GM12892 (cell line): ENCODE results near the gene DDX50.
"Not testable (repeated sequence)": the region's sequence is repeated elsewhere in the genome, so short reads cannot be mapped to it uniquely, and the experiment has no call there.

ENCODE experiments used
- DNase-seq: peaks from one replicate; pipeline ENCODE4 v3.0.0; 2011; ENCODE audit not compliant: insufficient read length
- FAIRE-seq: peaks from 2 replicates; lab custom pipeline; 2011; peaks lifted over from hg19 to GRCh38; lab: Jason Lieb, UNC
- POLR2A ChIP-seq: IDR thresholded peaks from 2 replicates; pipeline ENCODE4 v1.6.1; 2011; ENCODE audit warnings: low read depth, low read length, control low read depth
- POLR2AphosphoS5 ChIP-seq: IDR thresholded peaks from 2 replicates; pipeline ENCODE4 v1.6.1; 2011; ENCODE audit warnings: low read depth, low read length, control low read depth
- TAF1 ChIP-seq: IDR thresholded peaks from 2 replicates; pipeline ENCODE4 v1.6.1; 2011; ENCODE audit warnings: low read depth, mild to moderate bottlenecking, control low read depth, low read length, borderline replicate concordance

Gene DDX50

DNA sequence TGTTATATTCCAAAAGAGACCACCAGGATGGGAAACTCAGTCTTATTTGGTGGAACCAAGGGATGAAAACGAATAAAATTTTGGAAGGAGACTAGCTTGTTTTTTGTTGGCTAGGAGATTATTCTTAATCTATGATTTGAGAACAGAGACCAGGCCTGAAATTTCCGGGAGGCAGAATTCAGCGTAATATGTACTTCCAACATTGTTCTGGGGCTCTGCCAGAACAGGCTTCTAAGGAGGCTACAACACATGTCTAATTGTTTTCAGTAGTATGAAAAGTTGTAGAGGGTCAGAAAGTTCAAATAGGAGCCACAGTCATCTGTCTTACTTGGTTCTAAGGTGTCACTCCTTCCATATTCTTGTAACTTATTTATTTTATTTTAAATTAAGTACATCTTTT lies 56.5 kb downstream of the DDX50 start:
- TF ChIP-seq POLR2A (no peak), POLR2AphosphoS5 (no peak), TAF1 (no peak)
- DNase-seq (no peak), FAIRE-seq (no peak)

DNA sequence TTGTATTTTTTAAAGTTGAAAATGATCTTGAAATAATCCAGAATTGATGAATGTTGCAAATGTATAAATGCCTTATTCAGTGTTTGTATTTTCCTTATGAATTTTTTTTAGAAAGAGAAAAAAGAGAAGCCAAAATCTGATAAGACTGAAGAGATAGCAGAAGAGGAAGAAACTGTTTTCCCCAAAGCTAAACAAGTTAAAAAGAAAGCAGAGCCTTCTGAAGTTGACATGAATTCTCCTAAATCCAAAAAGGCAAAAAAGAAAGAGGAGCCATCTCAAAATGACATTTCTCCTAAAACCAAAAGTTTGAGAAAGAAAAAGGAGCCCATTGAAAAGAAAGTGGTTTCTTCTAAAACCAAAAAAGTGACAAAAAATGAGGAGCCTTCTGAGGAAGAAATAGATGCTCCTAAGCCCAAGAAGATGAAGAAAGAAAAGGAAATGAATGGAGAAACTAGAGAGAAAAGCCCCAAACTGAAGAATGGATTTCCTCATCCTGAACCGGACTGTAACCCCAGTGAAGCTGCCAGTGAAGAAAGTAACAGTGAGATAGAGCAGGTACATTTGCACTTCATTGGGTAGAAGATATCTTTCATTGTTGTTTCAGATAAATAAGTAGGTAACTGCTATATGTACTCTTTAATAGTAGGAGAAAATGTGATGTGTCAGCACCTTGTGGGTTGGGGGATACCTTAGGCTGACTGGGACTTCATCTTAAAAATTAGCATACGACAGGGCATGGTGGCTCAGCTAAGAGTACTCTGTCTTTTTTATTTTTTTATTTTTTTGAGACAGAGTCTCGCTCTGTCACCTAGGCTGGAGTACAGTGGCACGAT lies 58.8 kb downstream of the DDX50 start:
- FAIRE-seq (no peak), DNase-seq (no peak)
- no peak for TF ChIP-seq POLR2AphosphoS5
- TF ChIP-seq POLR2A: no peak
- TF ChIP-seq TAF1: no peak

DNA sequence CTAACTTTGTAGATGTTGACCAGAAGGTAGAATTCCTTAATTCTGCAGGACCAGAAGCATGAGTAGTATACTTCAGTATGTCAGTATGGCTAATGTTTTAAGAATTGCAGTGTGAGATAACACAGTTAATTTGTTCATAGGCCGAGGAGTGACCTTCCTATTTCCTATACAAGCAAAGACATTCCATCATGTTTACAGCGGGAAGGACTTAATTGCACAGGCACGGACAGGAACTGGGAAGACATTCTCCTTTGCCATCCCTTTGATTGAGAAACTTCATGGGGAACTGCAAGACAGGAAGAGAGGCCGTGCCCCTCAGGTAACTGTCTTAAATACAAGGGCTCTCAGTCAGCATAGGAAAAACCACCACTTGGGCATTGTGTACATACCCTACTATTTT lies 62.0 kb downstream of the DDX50 start:
- TF ChIP-seq POLR2AphosphoS5 (no peak), TAF1 (no peak), POLR2A (no peak)
- DNase-seq (no peak), FAIRE-seq (no peak)

DNA sequence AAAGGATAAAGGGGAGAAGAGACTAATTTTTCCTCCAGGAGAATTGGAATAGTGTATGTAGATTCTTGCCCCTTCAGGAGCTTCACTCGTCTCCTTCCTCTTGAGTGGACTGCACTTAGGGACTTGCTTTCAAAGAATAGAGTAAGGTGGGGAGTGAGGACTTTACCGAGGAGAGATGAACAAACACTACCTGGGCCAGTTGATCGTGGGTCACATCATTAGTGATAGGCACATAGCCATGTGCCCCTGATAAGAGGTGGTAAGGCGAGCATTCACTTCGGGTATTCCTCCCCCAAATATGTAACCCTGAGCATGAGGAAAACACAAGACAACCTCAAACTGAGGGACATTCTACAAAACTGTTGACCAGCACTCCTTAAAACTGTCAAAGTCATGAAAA lies 72.9 kb downstream of the DDX50 start:
- TF ChIP-seq POLR2AphosphoS5: no peak
- TF ChIP-seq TAF1: no peak
- TF ChIP-seq POLR2A: no peak
- DNase-seq (no peak), FAIRE-seq (no peak)

DNA sequence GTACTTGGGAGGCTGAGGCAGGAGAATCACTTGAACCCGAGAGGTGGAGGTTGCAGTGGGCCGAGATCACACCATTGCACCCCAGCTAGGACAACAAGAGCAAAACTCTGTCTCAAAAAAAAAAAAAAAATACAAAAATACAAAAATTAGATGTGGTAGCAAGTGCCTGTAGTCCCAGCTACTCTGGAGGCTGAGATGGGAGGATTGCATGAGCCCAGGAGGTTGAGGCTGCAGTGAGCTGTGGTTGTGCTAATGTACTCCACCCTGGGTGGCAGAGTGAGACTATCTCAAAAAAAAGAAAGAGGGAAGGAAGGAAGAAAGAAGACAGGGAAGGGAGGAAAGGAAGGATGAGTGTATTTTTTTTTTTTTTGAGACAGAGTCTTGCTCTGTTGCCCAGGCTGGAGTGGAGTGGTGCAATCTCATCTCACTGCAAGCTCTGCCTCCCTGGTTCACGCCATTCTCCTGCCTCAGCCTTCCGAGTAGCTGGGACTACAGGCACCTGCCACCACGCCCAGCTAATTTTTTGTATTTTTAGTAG lies 74.9 kb downstream of the DDX50 start:
- 0 out of 2 replicates have a peak, but pooled peaks have one; percentile 17 for TF ChIP-seq POLR2A
- DNase-seq, FAIRE-seq: not testable (repeated sequence)

DNA sequence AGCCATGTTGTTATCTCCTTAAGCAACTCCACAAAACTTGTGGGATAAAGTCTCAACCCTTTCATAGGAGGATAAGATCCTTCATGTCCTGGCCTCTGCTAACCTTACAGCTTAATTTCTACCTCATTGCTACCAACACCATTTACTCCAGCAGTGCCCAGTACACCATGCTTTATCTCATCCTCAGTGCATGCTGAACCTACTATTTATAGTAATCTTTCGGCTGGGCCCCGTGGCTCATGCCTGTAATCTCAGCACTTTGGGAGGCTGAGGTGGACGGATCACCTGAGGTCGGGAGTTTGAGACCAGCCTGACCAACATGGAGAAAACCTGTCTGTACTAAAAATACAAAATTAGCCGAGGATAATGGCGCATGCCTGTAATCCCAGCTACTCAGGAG lies 78.6 kb downstream of the DDX50 start:
- DNase-seq, FAIRE-seq: not testable (repeated sequence)

DNA sequence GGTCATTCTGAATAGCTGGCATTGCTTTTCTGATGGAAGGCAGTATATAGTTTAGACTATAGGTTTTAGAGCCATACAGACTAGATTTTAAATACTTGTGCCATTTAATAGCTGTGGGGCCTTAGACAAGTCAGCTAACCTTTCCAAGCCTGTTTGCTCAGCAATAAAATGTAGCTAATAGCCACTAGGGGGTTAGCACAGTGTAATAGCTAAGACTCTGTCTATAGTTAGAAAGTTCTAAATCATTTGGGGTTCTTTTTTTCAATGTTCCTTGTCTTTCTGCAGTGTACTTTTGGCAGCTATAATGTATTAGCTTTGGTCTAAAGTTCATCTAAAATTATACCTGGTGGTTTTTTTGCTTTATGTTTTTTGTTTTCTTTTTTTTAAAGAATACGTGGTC lies 80.0 kb downstream of the DDX50 start:
- FAIRE-seq (no peak), DNase-seq (no peak)
- no peak for TF ChIP-seq TAF1
- no peak for TF ChIP-seq POLR2A
- TF ChIP-seq POLR2AphosphoS5: no peak

DNA sequence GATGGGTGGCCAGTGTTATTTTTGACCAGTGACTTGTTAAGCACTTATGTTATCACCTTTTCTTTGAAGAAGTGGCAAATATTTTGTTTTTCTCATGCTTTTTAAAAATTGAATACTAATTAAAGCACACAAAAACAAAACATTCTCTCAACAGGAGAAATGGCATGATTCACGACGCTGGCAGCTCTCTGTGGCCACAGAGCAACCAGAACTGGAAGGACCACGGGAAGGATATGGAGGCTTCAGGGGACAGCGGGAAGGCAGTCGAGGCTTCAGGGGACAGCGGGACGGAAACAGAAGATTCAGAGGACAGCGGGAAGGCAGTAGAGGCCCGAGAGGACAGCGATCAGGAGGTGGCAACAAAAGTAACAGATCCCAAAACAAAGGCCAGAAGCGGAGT lies 81.3 kb downstream of the DDX50 start:
- DNase-seq (no peak), FAIRE-seq (no peak)
- no peak for TF ChIP-seq TAF1
- no peak for TF ChIP-seq POLR2A
- no peak for TF ChIP-seq POLR2AphosphoS5

DNA sequence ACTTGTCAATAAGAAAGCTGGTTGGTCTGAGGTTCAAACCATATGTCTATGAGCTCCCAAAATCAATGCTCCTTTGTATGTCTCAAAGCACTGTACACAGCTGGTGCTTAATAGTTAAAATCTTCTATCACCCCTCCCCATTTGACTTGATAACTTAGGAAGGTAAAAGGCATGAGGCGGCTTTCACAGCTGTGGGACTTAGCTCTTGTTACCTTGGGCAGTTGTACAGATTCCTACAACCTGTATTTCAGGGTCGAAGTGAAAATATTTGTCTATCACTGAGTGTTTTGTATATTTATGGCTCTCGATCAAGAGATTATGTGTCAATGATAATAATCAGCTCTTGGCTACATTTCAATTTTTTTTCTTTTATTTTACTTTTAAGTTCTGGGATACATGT lies 86.5 kb downstream of the DDX50 start:
- TF ChIP-seq TAF1: no peak
- no peak for TF ChIP-seq POLR2AphosphoS5
- no peak for TF ChIP-seq POLR2A
- FAIRE-seq: no peak
- DNase-seq: no peak

DNA sequence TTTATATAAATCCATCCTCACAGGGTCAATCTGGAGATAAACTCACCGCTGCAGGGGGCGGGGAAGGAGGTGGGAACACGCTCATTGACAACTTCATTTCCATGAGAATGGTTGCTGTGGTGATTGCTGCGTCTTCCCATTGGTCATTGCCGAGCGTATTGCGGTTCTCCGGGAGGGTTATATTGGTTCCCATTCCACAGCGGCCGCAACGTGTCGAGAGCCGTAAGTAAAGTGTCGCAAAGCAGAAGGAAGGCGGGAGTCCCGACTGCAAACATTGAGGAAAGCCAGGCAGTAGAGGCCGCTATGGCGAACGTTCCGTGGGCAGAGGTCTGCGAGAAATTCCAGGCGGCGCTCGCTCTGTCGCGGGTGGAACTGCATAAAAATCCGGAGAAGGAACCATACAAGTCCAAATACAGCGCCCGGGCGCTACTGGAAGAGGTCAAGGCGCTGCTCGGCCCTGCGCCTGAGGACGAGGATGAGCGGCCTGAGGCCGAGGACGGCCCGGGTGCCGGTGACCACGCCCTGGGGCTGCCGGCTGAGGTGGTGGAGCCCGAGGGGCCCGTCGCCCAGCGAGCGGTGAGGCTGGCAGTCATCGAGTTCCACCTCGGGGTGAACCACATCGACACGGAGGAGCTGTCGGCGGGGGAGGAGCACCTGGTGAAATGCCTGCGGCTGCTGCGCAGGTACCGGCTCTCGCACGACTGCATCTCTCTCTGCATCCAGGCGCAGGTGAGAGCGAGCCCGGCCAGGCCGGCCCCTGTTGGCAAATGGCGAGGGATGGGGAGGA lies 87.6 kb downstream of the DDX50 start, which contains the start of gene KIFBP:
TSS of gene KIFBP (plus strand) at position 274 of the 787 bp plus-strand sequence. CDS start at position 304, 30 bp downstream.
- DNase-seq (peak; percentile 77), FAIRE-seq (peak; percentile 99)
- TF ChIP-seq TAF1: no peak
- TF ChIP-seq POLR2AphosphoS5: 0 out of 2 replicates have a peak, but pooled peaks have one; percentile 51
- TF ChIP-seq POLR2A: peak; percentile 76

DNA sequence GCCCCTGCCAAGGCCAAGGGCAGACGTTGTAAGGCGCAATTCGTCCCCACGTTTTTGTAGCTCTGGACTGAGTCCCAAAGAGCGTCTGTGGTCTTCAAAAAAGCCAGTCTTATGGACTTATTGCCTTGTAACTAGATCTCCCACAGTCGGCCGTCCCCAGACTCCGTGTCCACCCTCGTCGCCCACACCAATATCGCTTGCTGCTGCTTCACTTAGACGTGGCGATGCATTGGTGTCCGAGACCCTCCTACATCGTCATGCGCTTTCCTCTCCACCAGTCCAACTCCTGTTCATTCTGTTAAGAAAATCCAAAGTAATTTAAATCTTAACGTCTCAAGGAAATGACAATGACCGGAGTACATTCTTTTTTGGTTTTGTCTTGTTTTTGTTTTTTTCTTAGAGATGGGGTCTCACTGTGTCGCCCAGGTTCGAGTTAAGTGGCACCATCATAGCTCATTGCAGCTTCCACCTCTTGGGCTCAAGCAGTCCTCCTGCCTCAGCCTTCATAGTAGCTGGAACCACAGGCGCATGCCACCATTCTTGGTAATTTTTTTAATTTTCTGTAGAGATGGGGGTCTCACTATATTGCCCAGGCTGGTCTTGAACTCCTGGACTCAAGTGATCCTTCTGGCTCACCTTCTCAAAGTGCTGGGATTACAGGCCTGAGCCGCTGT lies 88.3 kb downstream of the DDX50 start:
- TF ChIP-seq POLR2A (no peak), POLR2AphosphoS5 (no peak), TAF1 (no peak)
- FAIRE-seq (no peak), DNase-seq (no peak)
